Purkinje cell (primary cell): ENCODE measurements around the gene C15orf39. TPM values are rescaled to one million over a fixed set of nuclear protein-coding genes. Genes with fewer than 3 reads are reported as not detected.

ENCODE experiments used
- polyA plus RNA-seq: library from polyadenylated mRNA; unstranded; fragments of >200 nt; fragmentation: Nextera tagmentation; gene quantifications from 2 replicates; pipeline ENCODE4 v1.2.1, GENCODE V29; 2014

The C15orf39 gene
- polyA plus RNA-seq, result 0.20 and 0.44 TPM in 2 replicates

DNA sequence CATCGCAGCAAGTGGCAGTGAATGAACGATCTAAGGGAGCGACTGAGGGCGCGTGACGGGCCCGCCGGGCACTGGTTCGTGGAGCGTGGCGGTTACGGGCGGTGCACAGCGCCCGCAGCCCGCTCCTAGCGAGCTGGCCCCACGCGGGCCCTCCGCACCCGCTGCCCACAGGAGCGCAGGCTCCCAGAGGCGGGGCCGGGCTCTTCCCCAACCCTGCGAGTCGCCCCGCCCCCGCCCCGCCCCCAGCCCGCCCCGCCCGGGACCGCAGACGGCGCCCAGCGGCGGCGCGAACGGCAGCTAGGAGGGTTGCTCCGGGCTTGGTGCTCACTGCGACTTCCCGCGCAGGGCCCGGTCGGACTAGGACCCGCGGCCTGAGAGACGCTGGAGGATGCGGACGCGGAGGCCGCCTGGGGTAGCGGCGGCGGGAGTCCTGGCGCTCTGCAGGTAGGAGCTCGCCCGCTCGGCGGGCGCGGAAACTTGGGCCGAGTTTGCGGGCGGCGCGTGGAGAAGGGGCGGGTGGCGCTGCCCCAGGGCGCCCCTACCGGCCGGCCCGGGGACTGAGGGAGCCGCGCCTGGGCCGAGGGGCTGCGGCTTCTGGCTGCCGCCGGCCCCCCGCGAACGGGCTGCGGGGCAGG is at the start of gene C15orf39:
Gene C15orf39, plus strand, starts transcription at position 267 of the 635 bp plus-strand sequence. CDS start 4,167 bp downstream, outside the sequence.

DNA sequence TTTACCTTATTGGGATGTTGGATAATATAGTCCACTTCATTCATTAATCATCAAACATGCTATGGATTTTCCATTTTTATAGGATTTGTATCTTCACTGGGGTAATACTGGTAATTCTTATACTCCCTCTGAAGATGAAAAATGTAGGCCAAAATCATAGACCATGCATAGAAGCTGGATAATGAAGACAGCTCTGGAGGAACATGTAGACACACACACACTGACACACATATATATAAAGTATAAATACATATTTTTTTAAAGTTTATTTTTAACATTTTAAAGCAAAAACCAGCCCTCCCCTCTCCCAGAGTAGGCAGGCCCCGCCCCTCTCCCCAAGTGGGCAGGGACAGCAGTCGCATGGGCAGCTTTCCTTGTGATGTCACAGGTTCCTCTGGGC is 56.4 kb downstream of the C15orf39 start, which contains the start of gene GOLGA6C:
Gene GOLGA6C, plus strand, starts transcription at position 301 of the 400 bp plus-strand sequence. CDS start 265 bp downstream, outside the sequence.

Other genes starting within 250 kb of the C15orf39 start
- gene RPP25, start 245.1 kb upstream of the C15orf39 start, polyA plus RNA-seq, result not detected in 2 replicates
- 36.5 and 48.3 TPM in 2 replicates for gene SCAMP5, start 206.3 kb upstream of the C15orf39 start, polyA plus RNA-seq
- 1.2 and 4.1 TPM in 2 replicates for gene PPCDC, start 178.3 kb upstream of the C15orf39 start, polyA plus RNA-seq
- not detected in 2 replicates for gene GOLGA6C, start 56.5 kb downstream of the C15orf39 start, polyA plus RNA-seq
- gene GOLGA6D, start 81.0 kb downstream of the C15orf39 start, polyA plus RNA-seq, result not detected in 2 replicates
- 10.5 and 19.0 TPM in 2 replicates for gene COMMD4, start 134.2 kb downstream of the C15orf39 start, polyA plus RNA-seq
- gene NEIL1, start 145.2 kb downstream of the C15orf39 start, polyA plus RNA-seq, result 2.0 and 6.4 TPM in 2 replicates
- gene MAN2C1, start 166.7 kb downstream of the C15orf39 start, polyA plus RNA-seq, result 12.3 and 20.5 TPM in 2 replicates
- gene SIN3A, start 249.8 kb downstream of the C15orf39 start, polyA plus RNA-seq, result 7.3 and 10.9 TPM in 2 replicates